Naive thymus-derived CD4-positive, alpha-beta T cell (primary cell): ENCODE data around the gene SERPINB1. TPM values are rescaled to one million over a fixed set of nuclear protein-coding genes. Genes with fewer than 3 reads are reported as not detected.

Source experiments
- ATAC-seq: fragments of 150-1000 bp; cut with Tn5 transposase; 2 replicates; pipeline ENCODE4 v1.10.0; 2021; ENCODE audit warnings: mild to moderate bottlenecking, moderate library complexity
- CTCF ChIA-PET: fragments of 350-600 bp; sonication (Branson Sonifier 250); formaldehyde crosslinking; loops from one replicate; lab custom pipeline; 2021; ENCODE audit warnings: antibody characterized with exemption; lab: Charles Lee
- POLR2A ChIA-PET: fragments of 350-600 bp; sonication (Branson Sonifier 250); formaldehyde crosslinking; loops from one replicate; lab custom pipeline; 2021; ENCODE audit warnings: antibody characterized with exemption, inconsistent platforms; lab: Charles Lee
- DNase-seq, 9 donors: peaks; one replicate each; pipeline versions ENCODE4 v3.0.0 to v3.0.0-alpha.2; 2020 to 2022; ENCODE audit warnings: mixed read lengths in 1 of 9
- H3K27ac ChIP-seq: one replicate; pipeline ENCODE4 v1.7.0; 2013; ENCODE audit warnings: mild to moderate bottlenecking, low read depth, low read length, moderate library complexity
- H3K27me3 ChIP-seq, 2 donors: one replicate each; pipeline ENCODE4 v1.7.0; 2013; ENCODE audit warnings: low read length in 2 of 2, mild to moderate bottlenecking in 2 of 2, moderate library complexity in 2 of 2; ENCODE audit not compliant: control insufficient read depth in 2 of 2, insufficient read depth in 2 of 2
- H3K36me3 ChIP-seq, 3 experiments: 1 replicate in 2 of 3; 2 replicates in 1 of 3; pipeline ENCODE4 v1.7.0; 2013; ENCODE audit warnings: low read length in 3 of 3, mild to moderate bottlenecking in 3 of 3, moderate library complexity in 1 of 3; ENCODE audit not compliant: insufficient read depth in 3 of 3, control insufficient read depth in 2 of 3
- H3K4me1 ChIP-seq, 2 donors: one replicate each; pipeline ENCODE4 v1.7.0; 2013; ENCODE audit warnings: low read length in 2 of 2, mild to moderate bottlenecking in 2 of 2, moderate library complexity in 1 of 2; ENCODE audit not compliant: control insufficient read depth in 2 of 2, insufficient read depth in 2 of 2
- H3K4me3 ChIP-seq: 2 replicates; pipeline ENCODE4 v1.7.0; 2013; ENCODE audit warnings: mild to moderate bottlenecking, low read length
- H3K9me3 ChIP-seq, 3 experiments: 1 replicate in 2 of 3; 2 replicates in 1 of 3; pipeline ENCODE4 v1.7.0; 2013; ENCODE audit warnings: low read length in 3 of 3; ENCODE audit not compliant: control insufficient read depth in 2 of 3
- H3K27ac Mint-ChIP-seq, 9 donors: one replicate each; pipeline ENCODE4 v1.8.0; 2020 to 2022; ENCODE audit warnings: mixed read lengths in 9 of 9, mild to moderate bottlenecking in 8 of 9, moderate library complexity in 5 of 9, inconsistent platforms in 2 of 9
- H3K27me3 Mint-ChIP-seq, 5 donors: one replicate each; pipeline ENCODE4 v1.8.0; 2021 to 2022; ENCODE audit warnings: mixed read lengths in 5 of 5, mild to moderate bottlenecking in 1 of 5
- H3K36me3 Mint-ChIP-seq, 5 donors: one replicate each; pipeline ENCODE4 v1.8.0; 2020 to 2022; ENCODE audit warnings: mixed read lengths in 5 of 5, mild to moderate bottlenecking in 3 of 5, inconsistent platforms in 1 of 5
- H3K4me1 Mint-ChIP-seq, 7 donors: one replicate each; pipeline ENCODE4 v1.8.0; 2020 to 2022; ENCODE audit warnings: mixed read lengths in 7 of 7, mild to moderate bottlenecking in 3 of 7, inconsistent platforms in 1 of 7
- H3K4me3 Mint-ChIP-seq, 10 donors: one replicate each; pipeline ENCODE4 v1.8.0; 2020 to 2022; ENCODE audit warnings: mild to moderate bottlenecking in 10 of 10, mixed read lengths in 10 of 10, moderate library complexity in 6 of 10, inconsistent platforms in 2 of 10
- H3K9me3 Mint-ChIP-seq, 11 donors: one replicate each; pipeline ENCODE4 v1.8.0; 2020 to 2022; ENCODE audit warnings: mixed read lengths in 11 of 11, mild to moderate bottlenecking in 4 of 11, inconsistent platforms in 1 of 11, moderate library complexity in 1 of 11
- intact Hi-C, 2 donors: fragments of 100-400 bp; cut with micrococcal nuclease; formaldehyde crosslinking; loops; one replicate each; pipeline ENCODE4 v1.15.1; 2023
- polyA plus RNA-seq, 2 donors: library from polyadenylated mRNA; unstranded; fragments of 300-500 nt; fragmentation: Illumina TruSeq; gene quantifications; one replicate each; pipeline ENCODE4 v1.2.3, GENCODE V29; 2021
- total RNA-seq, 6 experiments: library from RNA in 5 of 6; stranded (reverse) in 5 of 6; gene quantifications; 1 replicate in 5 of 6; 2 replicates in 1 of 6; pipeline ENCODE4 v1.2.3 and lab custom pipeline; 2021 to 2026

Gene SERPINB1
- total and polyA plus RNA-seq, 7 experiments from 2014 or later, result 43.8 to 135 (median 68.8) TPM

DNA sequence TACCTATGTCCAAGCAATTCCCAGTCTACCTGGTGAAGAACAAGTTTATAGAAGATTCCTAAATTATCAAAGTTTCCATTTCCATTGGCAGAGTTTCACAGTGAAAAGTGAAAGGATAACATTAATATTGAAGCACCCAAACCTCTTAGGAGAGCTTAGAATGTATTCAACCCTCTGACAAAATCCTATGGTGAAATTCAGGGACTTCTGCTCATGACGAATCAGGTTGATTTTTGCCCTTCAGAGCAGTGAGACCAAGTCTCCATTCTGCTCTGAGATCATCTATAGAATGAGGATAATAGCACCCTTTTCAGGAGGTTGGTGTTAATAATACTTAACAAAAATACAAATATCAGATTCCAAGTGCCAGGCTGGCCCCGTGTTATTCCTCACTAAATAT is 15.5 kb downstream of the SERPINB1 start:
- no peaks in the 10 kb centered on the region for H3K4me1 ChIP-seq
- no peaks in the 10 kb centered on the region for H3K27me3 ChIP-seq
- POLR2A ChIA-PET, result interaction anchor here (0.6 to 1.4 kb wide), 3 partner anchors 14 to 159 kb away, joined by 3 to 4 read pairs (median 4); no protein-coding TSS in a partner anchor
- no peak overlapping the region for H3K27ac ChIP-seq
- H3K9me3 ChIP-seq, result no peaks in the 10 kb centered on the region
- no peak for DNase-seq
- peaks cover 3 to 13% (median 8%) of the 10 kb centered on the region in 7 donors for H3K4me1 Mint-ChIP-seq
- intact Hi-C loops, result no loop called here
- H3K36me3 ChIP-seq, result no peaks in the 10 kb centered on the region
- H3K27me3 Mint-ChIP-seq, result no peaks in the 10 kb centered on the region
- peaks cover 0 to 25% (median 16%) of the 10 kb centered on the region in 5 donors for H3K36me3 Mint-ChIP-seq
- CTCF ChIA-PET, result interaction anchor here (0.7 kb wide), 1 partner anchor 20 kb away, joined by 3 read pairs; no protein-coding TSS in a partner anchor
- H3K4me3 ChIP-seq, result no peak overlapping the region
- no peak overlapping the region for H3K4me3 Mint-ChIP-seq
- no peak for ATAC-seq
- no peak overlapping the region for H3K27ac Mint-ChIP-seq
- no peaks in the 10 kb centered on the region for H3K9me3 Mint-ChIP-seq

DNA sequence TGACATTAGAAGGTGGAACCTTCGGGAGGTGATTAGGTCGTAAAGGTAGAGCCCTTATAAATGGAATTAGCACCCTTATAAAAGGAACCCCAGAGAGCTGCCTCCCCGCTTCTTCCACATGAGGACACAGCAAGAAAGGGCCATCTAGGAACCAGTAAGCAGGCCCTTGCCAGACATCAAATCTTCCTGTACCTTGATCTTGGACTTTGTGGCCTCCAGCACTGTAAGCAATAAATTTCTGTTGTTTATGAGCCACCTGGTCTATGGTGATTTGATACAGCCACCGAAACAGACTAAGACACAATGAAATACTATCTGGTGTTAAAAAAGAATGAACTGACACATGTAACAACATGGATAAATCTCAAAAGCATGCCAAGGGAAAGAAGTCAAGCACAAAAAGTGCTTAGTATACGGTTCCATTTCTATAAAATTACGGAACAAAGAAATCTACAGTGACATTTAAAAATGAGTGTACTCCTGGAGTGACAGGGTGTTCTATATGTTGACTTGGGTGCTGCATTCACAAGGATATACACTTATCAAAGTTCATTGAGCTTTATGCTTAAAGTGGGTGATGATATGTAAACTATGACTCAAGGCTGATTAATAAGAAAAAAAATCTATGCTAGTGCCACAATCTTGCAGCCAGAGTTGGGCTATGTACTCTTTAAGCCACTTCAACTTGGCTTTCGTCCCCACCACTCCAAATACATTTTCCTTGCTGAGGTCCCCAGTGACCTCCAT is 18.4 kb downstream of the SERPINB1 start:
- POLR2A ChIA-PET, result interaction anchor here (1.2 kb wide), 1 partner anchor 12 kb away, joined by 4 read pairs; no protein-coding TSS in a partner anchor

DNA sequence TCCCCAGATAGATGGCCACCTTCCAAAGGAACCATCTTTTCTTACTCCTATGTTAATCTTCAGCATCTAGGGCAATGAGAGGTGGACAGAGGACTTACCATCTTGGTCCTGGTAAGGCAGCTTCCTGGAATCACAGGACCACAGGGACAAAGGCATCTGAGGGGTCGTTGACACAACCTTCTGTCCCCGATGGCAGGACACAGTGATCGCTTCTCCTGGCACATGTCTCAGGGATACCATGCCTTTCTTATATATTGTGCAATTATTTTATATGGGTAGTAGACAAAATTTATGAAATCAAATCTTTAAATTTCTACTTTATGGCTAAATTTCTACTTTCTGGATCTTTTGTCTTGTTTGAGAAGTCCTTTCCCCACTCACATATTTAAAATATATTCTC is 20.1 kb downstream of the SERPINB1 start:
- no peak for DNase-seq
- H3K4me3 ChIP-seq, result no peak overlapping the region
- CTCF ChIA-PET, result no interaction called here
- ATAC-seq, result no peak
- Mint-ChIP-seq H3K4me3 (no peak overlapping the region), H3K27me3 (no peaks in the 10 kb centered on the region), H3K27ac (no peak overlapping the region), H3K4me1 (peaks cover 12 to 38% (median 33%) of the 10 kb centered on the region in 7 donors), H3K36me3 (peaks cover 0 to 34% (median 17%) of the 10 kb centered on the region in 5 donors), H3K9me3 (peaks cover 0 to 11% (median 5%) of the 10 kb centered on the region in 11 donors)
- peaks cover 0 to 5% of the 10 kb centered on the region in 2 donors for H3K4me1 ChIP-seq
- H3K9me3 ChIP-seq, result no peaks in the 10 kb centered on the region
- no peaks in the 10 kb centered on the region for H3K36me3 ChIP-seq
- no peak overlapping the region for H3K27ac ChIP-seq
- H3K27me3 ChIP-seq, result no peaks in the 10 kb centered on the region
- POLR2A ChIA-PET, result no interaction called here
- intact Hi-C loops, result no loop called here

More for the DNA sequence above, 18.4 kb downstream of the SERPINB1 start:
- intact Hi-C loops, result no loop called here
- Mint-ChIP-seq H3K27me3 (no peaks in the 10 kb centered on the region), H3K4me3 (no peak overlapping the region), H3K27ac (no peak overlapping the region), H3K36me3 (peaks cover 0 to 24% (median 13%) of the 10 kb centered on the region in 5 donors), H3K4me1 (peaks cover 0 to 29% (median 16%) of the 10 kb centered on the region in 7 donors), H3K9me3 (no peaks in the 10 kb centered on the region)
- Histone ChIP-seq H3K4me3 (no peak overlapping the region), H3K9me3 (no peaks in the 10 kb centered on the region), H3K27me3 (no peaks in the 10 kb centered on the region), H3K27ac (no peak overlapping the region), H3K36me3 (no peaks in the 10 kb centered on the region), H3K4me1 (no peaks in the 10 kb centered on the region)
- CTCF ChIA-PET, result interaction anchor here (0.6 kb wide), 1 partner anchor 104 kb away, joined by 5 read pairs; no protein-coding TSS in a partner anchor
- no peak for DNase-seq
- no peak for ATAC-seq

DNA sequence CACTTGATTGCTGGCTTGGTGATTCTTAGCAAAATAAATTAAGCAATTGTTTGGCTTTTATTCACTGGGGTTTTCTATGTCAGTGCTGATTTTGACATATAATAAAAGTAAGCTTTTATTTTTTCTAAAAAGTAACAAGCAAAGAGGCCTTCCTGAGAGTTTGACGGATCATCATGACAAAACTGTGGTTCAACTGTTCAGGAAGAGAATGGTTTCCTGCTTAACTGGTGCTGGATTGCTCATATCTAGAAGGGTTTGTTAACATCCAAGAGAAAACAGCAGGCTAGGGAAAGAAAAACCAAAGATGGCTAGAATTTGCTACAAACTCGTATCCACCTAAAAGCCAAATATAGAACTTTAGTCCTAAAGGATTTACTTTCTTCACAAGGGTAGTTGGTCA is 21.2 kb downstream of the SERPINB1 start:
- ChIA-PET POLR2A (no interaction called here), CTCF (no interaction called here)
- Histone ChIP-seq H3K27ac (no peak overlapping the region), H3K4me3 (no peak overlapping the region), H3K4me1 (peaks cover 0 to 5% of the 10 kb centered on the region in 2 donors), H3K36me3 (no peaks in the 10 kb centered on the region), H3K9me3 (peaks cover 0 to 9% (median 0%) of the 10 kb centered on the region in 3 experiments), H3K27me3 (no peaks in the 10 kb centered on the region)
- H3K36me3 Mint-ChIP-seq, result peaks cover 3 to 39% (median 23%) of the 10 kb centered on the region in 5 donors
- peaks cover 12 to 42% (median 34%) of the 10 kb centered on the region in 7 donors for H3K4me1 Mint-ChIP-seq
- peaks cover 0 to 22% (median 12%) of the 10 kb centered on the region in 11 donors for H3K9me3 Mint-ChIP-seq
- H3K27ac Mint-ChIP-seq, result no peak overlapping the region
- DNase-seq (no peak), ATAC-seq (no peak)
- peak overlapping the region in 1 of 10 donors; percentile 6 for H3K4me3 Mint-ChIP-seq
- H3K27me3 Mint-ChIP-seq, result no peaks in the 10 kb centered on the region
- intact Hi-C loops, result no loop called here

DNA sequence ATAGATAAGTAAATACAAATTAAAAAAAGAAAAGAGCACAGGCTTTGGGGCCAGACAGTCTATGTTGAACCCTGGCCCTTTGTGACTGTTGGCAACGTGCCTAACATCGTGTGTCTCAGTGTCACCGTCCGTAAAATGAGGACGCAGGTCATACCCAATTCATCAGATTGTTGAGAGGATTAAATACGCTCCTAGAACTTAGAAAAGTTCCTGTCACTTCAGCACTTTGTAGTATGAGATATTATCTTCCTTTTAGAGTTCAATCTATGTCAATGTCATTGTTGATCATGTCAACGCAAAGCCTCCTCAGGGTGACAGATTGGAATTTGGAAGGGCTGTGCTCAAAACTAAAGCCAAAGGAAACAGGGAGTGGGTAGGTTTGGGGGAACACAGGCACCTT is 21.7 kb downstream of the SERPINB1 start:
- intact Hi-C loops, result no loop called here
- Mint-ChIP-seq H3K4me3 (peak overlapping the region in 3 of 10 donors; percentile 6 to 51 (median 10)), H3K36me3 (peaks cover 3 to 43% (median 24%) of the 10 kb centered on the region in 5 donors), H3K4me1 (peaks cover 12 to 42% (median 34%) of the 10 kb centered on the region in 7 donors), H3K9me3 (peaks cover 0 to 26% (median 15%) of the 10 kb centered on the region in 11 donors), H3K27me3 (no peaks in the 10 kb centered on the region), H3K27ac (no peak overlapping the region)
- Histone ChIP-seq H3K4me3 (no peak overlapping the region), H3K36me3 (no peaks in the 10 kb centered on the region), H3K4me1 (peaks cover 0 to 5% of the 10 kb centered on the region in 2 donors), H3K9me3 (peaks cover 0 to 10% (median 0%) of the 10 kb centered on the region in 3 experiments), H3K27ac (no peak overlapping the region), H3K27me3 (no peaks in the 10 kb centered on the region)
- ChIA-PET POLR2A (no interaction called here), CTCF (no interaction called here)
- ATAC-seq (no peak), DNase-seq (no peak)

DNA sequence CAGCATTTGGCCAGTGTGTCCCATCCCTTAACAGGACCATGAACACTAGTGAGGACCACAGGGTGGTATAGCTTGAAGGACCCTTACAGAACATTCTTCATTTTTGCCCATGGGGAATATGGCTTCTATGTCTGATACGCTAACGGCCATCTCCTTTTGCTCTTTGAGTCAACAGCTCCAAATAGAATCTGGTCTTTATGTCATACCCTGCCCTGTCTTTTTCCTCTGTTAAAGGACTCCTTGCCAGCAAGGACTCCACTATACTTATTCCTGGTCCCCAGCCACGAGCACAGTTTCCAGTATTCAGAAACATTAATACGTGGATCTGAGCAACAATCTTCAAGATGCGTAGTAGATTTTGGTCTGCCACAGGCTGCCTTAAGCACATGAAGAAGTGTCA is 22.5 kb downstream of the SERPINB1 start:
- no peak overlapping the region for H3K4me3 ChIP-seq
- peaks cover 0 to 10% (median 0%) of the 10 kb centered on the region in 3 experiments for H3K9me3 ChIP-seq
- ATAC-seq (no peak), DNase-seq (no peak)
- Mint-ChIP-seq H3K27me3 (no peaks in the 10 kb centered on the region), H3K9me3 (peaks cover 0 to 27% (median 15%) of the 10 kb centered on the region in 11 donors), H3K36me3 (peaks cover 3 to 41% (median 21%) of the 10 kb centered on the region in 5 donors), H3K27ac (peak overlapping the region in 1 of 9 donors; percentile 15), H3K4me3 (no peak overlapping the region), H3K4me1 (peaks cover 12 to 42% (median 34%) of the 10 kb centered on the region in 7 donors)
- ChIA-PET CTCF (interaction anchor here (1.0 kb wide), 1 partner anchor 27 kb away, joined by 3 read pairs; no protein-coding TSS in a partner anchor), POLR2A (interaction anchor here (0.7 kb wide), 1 partner anchor 9 kb away, joined by 3 read pairs; no protein-coding TSS in a partner anchor)
- no peaks in the 10 kb centered on the region for H3K36me3 ChIP-seq
- no peaks in the 10 kb centered on the region for H3K27me3 ChIP-seq
- intact Hi-C loops, result no loop called here
- no peak overlapping the region for H3K27ac ChIP-seq
- H3K4me1 ChIP-seq, result peaks cover 0 to 5% of the 10 kb centered on the region in 2 donors
